CD14-positive monocyte (primary cell): ENCODE results near the gene CALY. TPM values are rescaled to one million over a fixed set of nuclear protein-coding genes. Genes with fewer than 3 reads are reported as not detected.

ENCODE experiments used
- DNase-seq, 3 donors: peaks; one replicate each; pipeline ENCODE4 v3.0.0-alpha.2; 2011 to 2022
- H2AFZ ChIP-seq: 2 replicates; pipeline ENCODE4 v1.6.0; 2012; ENCODE audit warnings: mild to moderate bottlenecking, low read depth, low read length, inconsistent platforms; ENCODE audit not compliant: insufficient read depth, poor library complexity, severe bottlenecking
- H3K27ac ChIP-seq, 2 donors: 1 replicate in 1 of 2; 2 replicates in 1 of 2; pipeline ENCODE4 v1.5.1; 2012 to 2013; ENCODE audit warnings: low read length in 2 of 2, control low read depth in 1 of 2, inconsistent platforms in 1 of 2, low read depth in 1 of 2, mild to moderate bottlenecking in 1 of 2
- H3K27me3 ChIP-seq, 2 donors: one replicate each; pipeline versions ENCODE4 v1.6.0 to v1.6.1; 2011 to 2013; ENCODE audit warnings: low read length in 2 of 2; ENCODE audit not compliant: control insufficient read depth in 2 of 2, insufficient read depth in 2 of 2
- H3K36me3 ChIP-seq, 2 donors: replicated peaks in 1 of 2; 1 replicate in 1 of 2; 2 replicates in 1 of 2; pipeline versions ENCODE4 v1.5.1 to v1.6.1; 2012 to 2013; ENCODE audit warnings: low read length in 2 of 2, control low read depth in 1 of 2, inconsistent platforms in 1 of 2, mild to moderate bottlenecking in 1 of 2; ENCODE audit not compliant: insufficient read depth in 2 of 2, control insufficient read depth in 1 of 2
- H3K4me1 ChIP-seq, 2 donors: 1 replicate in 1 of 2; 2 replicates in 1 of 2; pipeline versions ENCODE4 v1.5.1 to v1.6.1; 2012 to 2013; ENCODE audit warnings: low read length in 2 of 2, control low read depth in 1 of 2, inconsistent platforms in 1 of 2, mild to moderate bottlenecking in 1 of 2, moderate library complexity in 1 of 2; ENCODE audit not compliant: insufficient read depth in 2 of 2, control insufficient read depth in 1 of 2
- H3K4me2 ChIP-seq: replicated peaks from 2 replicates; pipeline ENCODE3; 2012; ENCODE audit warnings: low read length, moderate library complexity, mild to moderate bottlenecking; ENCODE audit not compliant: poor library complexity, severe bottlenecking; ENCODE audit errors: extremely low read depth
- H3K4me3 ChIP-seq, 3 experiments: fragments of 200-600 bp in 1 of 3; sonication (generic) in 1 of 3; replicated peaks in 1 of 3; 1 replicate in 2 of 3; 2 replicates in 1 of 3; pipeline ENCODE4 v1.5.1; 2011 to 2013; ENCODE audit warnings: low read length in 3 of 3, mild to moderate bottlenecking in 3 of 3, control low read depth in 2 of 3, low read depth in 2 of 3, inconsistent platforms in 1 of 3, moderate library complexity in 1 of 3
- H3K79me2 ChIP-seq: 2 replicates; pipeline ENCODE4 v1.6.0; 2012; ENCODE audit warnings: mild to moderate bottlenecking, control low read depth, inconsistent platforms, low read length, moderate library complexity; ENCODE audit not compliant: insufficient read depth
- H3K9ac ChIP-seq: 2 replicates; pipeline ENCODE4 v1.6.0; 2017; ENCODE audit warnings: low read length, mild to moderate bottlenecking; ENCODE audit not compliant: insufficient read depth, poor library complexity, severe bottlenecking
- H3K9me3 ChIP-seq, 2 donors: replicated peaks in 1 of 2; 1 replicate in 1 of 2; 2 replicates in 1 of 2; pipeline versions ENCODE4 v1.5.1 to v1.6.1; 2012 to 2013; ENCODE audit warnings: low read length in 2 of 2, control low read depth in 1 of 2; ENCODE audit not compliant: control insufficient read depth in 1 of 2, insufficient read depth in 1 of 2
- H4K20me1 ChIP-seq: 2 replicates; pipeline ENCODE4 v1.6.0; 2012; ENCODE audit warnings: mild to moderate bottlenecking, low read length, control low read depth, moderate library complexity; ENCODE audit not compliant: insufficient read depth
- H3K27ac Mint-ChIP-seq, 7 donors: one replicate each; pipeline ENCODE4 v1.8.0; 2020; ENCODE audit warnings: mild to moderate bottlenecking in 7 of 7, mixed read lengths in 7 of 7, moderate library complexity in 6 of 7, inconsistent platforms in 2 of 7
- H3K27me3 Mint-ChIP-seq, 3 donors: one replicate each; pipeline ENCODE4 v1.8.0; 2021 to 2022; ENCODE audit warnings: low read depth in 3 of 3, mild to moderate bottlenecking in 3 of 3, mixed read lengths in 3 of 3, moderate library complexity in 3 of 3, inconsistent platforms in 1 of 3
- H3K36me3 Mint-ChIP-seq, 2 donors: one replicate each; pipeline ENCODE4 v1.8.0; 2020; ENCODE audit warnings: mixed read lengths in 2 of 2, inconsistent platforms in 1 of 2, mild to moderate bottlenecking in 1 of 2
- H3K4me1 Mint-ChIP-seq: one replicate; pipeline ENCODE4 v1.8.0; 2020; ENCODE audit warnings: mild to moderate bottlenecking, mixed read lengths
- H3K4me3 Mint-ChIP-seq, 2 donors: one replicate each; pipeline ENCODE4 v1.8.0; 2020; ENCODE audit warnings: mild to moderate bottlenecking in 2 of 2, mixed read lengths in 2 of 2, moderate library complexity in 1 of 2
- H3K9me3 Mint-ChIP-seq, 7 donors: one replicate each; pipeline ENCODE4 v1.8.0; 2020 to 2022; ENCODE audit warnings: mixed read lengths in 7 of 7, mild to moderate bottlenecking in 6 of 7, moderate library complexity in 6 of 7, inconsistent platforms in 2 of 7
- CTCF ChIP-seq: fragments of 200-600 bp; IDR thresholded peaks from one replicate; pipeline ENCODE4 v1.8.0; 2022; ENCODE audit warnings: antibody characterized with exemption, mild to moderate bottlenecking
- WGBS: methylation state at CpG from one replicate; pipeline ENCODE4 v1.1.5; 2013; ENCODE audit warnings: missing lambda C conversion rate; ENCODE audit not compliant: insufficient coverage; 5-methylcytosine and 5-hydroxymethylcytosine counted together
- intact Hi-C, 2 donors: fragments of 100-400 bp; cut with micrococcal nuclease; formaldehyde crosslinking; loops; one replicate each; pipeline versions ENCODE4 v1.15.0 to v1.15.1; 2023
- polyA plus RNA-seq, 3 donors: library from polyadenylated mRNA; depleted of rRNA in 1 of 3; unstranded in 2 of 3; stranded (reverse) in 1 of 3; fragments of 300-500 nt in 2 of 3; fragments of >200 nt in 1 of 3; fragmentation: Illumina TruSeq in 2 of 3; gene quantifications; 1 replicate in 2 of 3; 2 replicates in 1 of 3; pipeline ENCODE4 v1.2.3, GENCODE V29; 2012 to 2021

The CALY gene
- polyA plus RNA-seq, 3 donors = not detected

DNA sequence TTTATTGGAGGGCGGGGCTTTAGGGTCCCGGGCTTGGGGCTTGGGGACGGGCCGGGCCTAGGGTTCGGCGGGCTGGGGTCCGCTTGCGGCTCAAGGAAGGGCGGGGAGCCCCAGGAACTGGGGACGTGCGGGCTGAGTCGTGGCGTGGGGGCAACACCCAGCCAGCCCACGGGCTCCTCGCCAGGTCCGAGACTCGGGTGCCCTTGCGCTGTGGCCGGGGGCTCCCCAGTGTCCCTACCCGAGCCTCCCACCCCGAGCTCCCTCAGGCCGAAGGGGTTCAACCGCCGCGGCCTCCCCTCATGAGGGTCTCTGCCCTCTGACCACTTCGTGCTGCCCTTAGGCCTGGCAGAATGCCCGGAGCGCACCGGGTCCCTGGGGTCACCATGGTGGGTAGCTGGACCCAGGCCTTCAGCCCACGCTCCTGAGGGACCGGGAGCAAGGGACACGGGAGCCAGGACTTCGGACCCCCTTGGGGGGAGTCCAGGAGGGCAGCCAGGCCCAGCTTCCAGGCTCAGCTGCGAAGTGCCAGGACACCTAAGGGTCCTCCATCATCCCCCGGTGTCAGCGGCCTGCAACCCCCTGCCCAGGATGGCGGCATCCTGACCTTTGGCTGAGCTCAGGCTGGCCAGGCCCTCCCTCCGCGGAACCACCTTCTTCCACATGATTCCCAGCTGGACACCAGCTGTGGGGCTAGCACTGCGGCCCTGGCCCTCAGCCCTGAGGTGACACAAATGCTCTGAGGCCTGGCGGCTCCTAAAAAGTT, 21.6 kb upstream of the CALY start:
- Histone ChIP-seq H3K9me3 (no peaks in the 10 kb centered on the region), H2AFZ (no peak overlapping the region), H3K79me2 (peaks cover 3% of the 10 kb centered on the region), H3K4me3 (no peak overlapping the region), H3K36me3 (peaks cover 16 to 25% of the 10 kb centered on the region in 2 donors), H3K4me2 (no peak overlapping the region), H3K4me1 (peaks cover 11 to 20% of the 10 kb centered on the region in 2 donors), H4K20me1 (peaks cover 28% of the 10 kb centered on the region), H3K27ac (no peak overlapping the region), H3K27me3 (no peaks in the 10 kb centered on the region), H3K9ac (no peak overlapping the region)
- Mint-ChIP-seq H3K27ac (peak overlapping the region in 1 of 7 donors; percentile 57), H3K9me3 (peaks cover 0 to 1% (median 0%) of the 10 kb centered on the region in 7 donors), H3K36me3 (peaks cover 20 to 24% of the 10 kb centered on the region in 2 donors), H3K27me3 (peaks cover 0 to 6% (median 2%) of the 10 kb centered on the region in 3 donors), H3K4me3 (no peak overlapping the region), H3K4me1 (peaks cover 12% of the 10 kb centered on the region)
- intact Hi-C loops = no loop called here
- no peak for TF ChIP-seq CTCF
- 90% methylated on average over 36 of the region's 41 CpGs for WGBS
- no peak for DNase-seq

DNA sequence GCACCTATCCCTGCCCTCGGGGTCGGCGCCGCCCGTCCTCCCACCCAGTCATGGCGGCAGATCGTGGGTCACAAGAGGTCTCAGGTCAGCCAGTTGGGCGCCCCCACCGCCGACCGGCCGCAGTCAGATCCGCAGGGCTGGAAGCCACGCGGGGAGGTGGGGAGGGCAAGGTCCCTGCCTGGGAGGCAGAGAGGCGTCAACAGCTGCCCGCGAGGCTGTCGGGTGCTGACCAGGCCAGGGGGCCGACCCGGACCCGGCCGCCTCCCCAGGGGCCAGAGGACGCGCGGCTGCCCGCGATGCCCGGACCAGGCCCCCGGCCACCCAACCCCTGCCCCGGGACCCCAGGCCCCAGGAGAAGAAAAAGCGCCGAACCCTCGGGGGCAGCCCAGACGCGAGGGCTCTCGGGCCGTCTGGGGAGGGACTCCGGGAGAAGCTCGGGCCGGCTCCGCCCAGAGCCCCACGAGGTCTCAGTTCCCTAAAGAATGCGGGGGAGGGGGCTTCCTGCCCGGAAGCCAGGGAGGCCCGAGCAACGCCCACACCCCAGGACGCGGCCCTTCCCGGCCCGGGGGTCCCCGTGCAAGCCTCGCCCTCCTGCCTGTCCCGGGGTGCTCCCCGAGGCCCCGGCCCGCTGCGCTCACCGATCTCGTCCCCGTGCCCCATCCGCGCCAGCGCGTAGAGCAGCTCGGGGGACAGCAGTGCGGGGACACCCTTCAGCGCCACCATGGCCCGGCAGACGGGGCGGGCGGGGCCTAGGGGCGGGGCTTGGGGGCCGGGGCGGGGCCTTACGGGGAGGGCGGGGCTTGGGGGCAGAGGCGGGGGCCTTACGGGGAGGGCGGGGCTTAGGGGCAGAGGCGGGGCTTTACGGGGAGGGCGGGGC, 20.8 kb upstream of the CALY start, which contains the start of gene FUOM:
Gene FUOM (minus strand): TSS at position 735 of the 877 bp plus-strand sequence. CDS start 12 bp downstream, at position 723.
- DNase-seq = peak; percentile 68 to 77 (median 70)
- WGBS = under 1% methylated on average over 61 of the region's 83 CpGs
- peak within 1 kb of the TSS; percentile 83 for H2AFZ ChIP-seq

More for the DNA sequence above, 20.8 kb upstream of the CALY start, which contains the start of gene FUOM:
- Mint-ChIP-seq H3K27me3 (peaks cover 0 to 6% (median 0%) of the 10 kb centered on the region in 3 donors), H3K4me1 (peaks cover 12% of the 10 kb centered on the region), H3K36me3 (peaks cover 13 to 16% of the 10 kb centered on the region in 2 donors), H3K4me3 (peak within 1 kb of the TSS; percentile 77 to 87), H3K9me3 (peaks cover 0 to 1% (median 0%) of the 10 kb centered on the region in 7 donors), H3K27ac (peak within 1 kb of the TSS in 3 of 7 donors; percentile 50 to 57 (median 50))
- Histone ChIP-seq H3K27ac (peak within 1 kb of the TSS in 1 of 2 donors; percentile 62), H3K4me2 (peak within 1 kb of the TSS; percentile 92), H4K20me1 (peaks cover 30% of the 10 kb centered on the region), H3K36me3 (peaks cover 8 to 17% of the 10 kb centered on the region in 2 donors), H3K9ac (peak within 1 kb of the TSS; percentile 78), H3K27me3 (no peaks in the 10 kb centered on the region), H3K9me3 (no peaks in the 10 kb centered on the region), H3K79me2 (peaks cover 3% of the 10 kb centered on the region), H3K4me3 (peak within 1 kb of the TSS; percentile 63 to 77 (median 69)), H3K4me1 (peaks cover 11 to 20% of the 10 kb centered on the region in 2 donors)
- TF ChIP-seq CTCF = no peak
- intact Hi-C loops = no loop called here
